Neural cell (in vitro differentiated cells): ENCODE measurements around the gene TUBB4B. TPM values are rescaled to one million over a fixed set of nuclear protein-coding genes. Genes with fewer than 3 reads are reported as not detected.

Experiments used
- H2AFZ ChIP-seq: fragments of 200-600, 300-800 bp; sonication (generic), shearing (Covaris generic); 2 replicates; pipeline ENCODE4 v1.6.0; 2014; ENCODE audit warnings: low read depth, mild to moderate bottlenecking, antibody characterized with exemption, low read length, moderate library complexity
- H3F3A ChIP-seq: fragments of 200-600 bp; shearing (Covaris generic); 2 replicates; pipeline ENCODE4 v1.6.1; 2016; ENCODE audit warnings: mild to moderate bottlenecking, moderate library complexity, mixed read lengths, antibody characterized with exemption, low read length; ENCODE audit not compliant: insufficient read depth, poor library complexity, severe bottlenecking
- H3K27ac ChIP-seq: fragments of 200-600, 300-800 bp; sonication (generic), shearing (Covaris generic); 2 replicates; pipeline ENCODE4 v1.5.1; 2014; ENCODE audit warnings: mild to moderate bottlenecking, low read length, moderate library complexity
- H3K27me3 ChIP-seq: fragments of 300-800, 200-600 bp; sonication (generic), shearing (Covaris generic); 2 replicates; pipeline ENCODE4 v1.6.0; 2014; ENCODE audit warnings: mild to moderate bottlenecking, low read depth, low read length, moderate library complexity; ENCODE audit not compliant: insufficient read depth
- H3K36me3 ChIP-seq: fragments of 300-800, 200-600 bp; sonication (generic), shearing (Covaris generic); 2 replicates; pipeline ENCODE4 v1.5.1; 2014; ENCODE audit warnings: mild to moderate bottlenecking, antibody characterized with exemption, low read length, moderate library complexity; ENCODE audit not compliant: insufficient read depth
- H3K4me2 ChIP-seq: fragments of 300-800, 200-600 bp; sonication (generic), shearing (Covaris generic); 2 replicates; pipeline ENCODE4 v1.6.0; 2014; ENCODE audit warnings: mild to moderate bottlenecking, low read length
- H3K4me3 ChIP-seq: fragments of 300-800, 200-600 bp; sonication (generic), shearing (Covaris generic); 2 replicates; pipeline ENCODE4 v1.5.1; 2014; ENCODE audit warnings: mild to moderate bottlenecking, low read length, moderate library complexity
- H3K79me2 ChIP-seq: fragments of 200-600 bp; shearing (Covaris generic); replicated peaks from 2 replicates; pipeline ENCODE4 v1.6.0; 2014; ENCODE audit warnings: mild to moderate bottlenecking, low read length, moderate library complexity; ENCODE audit not compliant: insufficient read depth
- H3K9ac ChIP-seq: fragments of 300-800, 200-600 bp; sonication (generic), shearing (Covaris generic); 2 replicates; pipeline ENCODE4 v1.6.1; 2016; ENCODE audit warnings: mild to moderate bottlenecking, low read length, mixed read lengths
- H3K9me2 ChIP-seq: fragments of 200-600 bp; shearing (Covaris generic); 2 replicates; pipeline ENCODE4 v1.6.1; 2016; ENCODE audit warnings: mild to moderate bottlenecking, low read length, mixed read lengths; ENCODE audit not compliant: insufficient read depth
- H3K9me3 ChIP-seq: fragments of 200-600, 300-800 bp; sonication (generic), shearing (Covaris generic); 2 replicates; pipeline ENCODE4 v1.6.1; 2016; ENCODE audit warnings: mild to moderate bottlenecking, mixed run types, low read length, moderate library complexity, mixed read lengths
- H4K20me1 ChIP-seq: fragments of 200-600 bp; shearing (Covaris generic); 2 replicates; pipeline ENCODE4 v1.6.1; 2016; ENCODE audit warnings: mild to moderate bottlenecking, mixed run types; ENCODE audit not compliant: insufficient read depth
- CTCF ChIP-seq: fragments of 450-650 bp; IDR thresholded peaks from 2 replicates; pipeline ENCODE4 v1.5.1; 2014; ENCODE audit warnings: antibody characterized with exemption, mild to moderate bottlenecking, moderate library complexity; ENCODE audit not compliant: poor library complexity, severe bottlenecking
- EP300 ChIP-seq: fragments of 450-650 bp; conservative IDR thresholded peaks from 2 replicates; pipeline ENCODE4 v1.6.1; 2014; ENCODE audit warnings: antibody characterized with exemption, mild to moderate bottlenecking, moderate library complexity; ENCODE audit not compliant: poor library complexity, severe bottlenecking
- EZH2 ChIP-seq: fragments of 200-600, 300-800 bp; shearing (Covaris generic), sonication (generic); IDR thresholded peaks from 2 replicates; pipeline ENCODE4 v1.6.1; 2014; ENCODE audit warnings: antibody characterized with exemption, low read length, borderline replicate concordance, mild to moderate bottlenecking; ENCODE audit not compliant: insufficient read depth, poor library complexity, severe bottlenecking
- MXI1 ChIP-seq: fragments of 450-650 bp; conservative IDR thresholded peaks from 2 replicates; pipeline ENCODE4 v1.6.1; 2014; ENCODE audit warnings: antibody characterized with exemption, mild to moderate bottlenecking; ENCODE audit not compliant: poor library complexity, severe bottlenecking
- POLR2AphosphoS5 ChIP-seq: IDR thresholded peaks from 2 replicates; pipeline ENCODE4 v1.6.1; 2012
- RAD21 ChIP-seq: fragments of 450-650 bp; conservative IDR thresholded peaks from 2 replicates; pipeline ENCODE4 v1.6.1; 2014; ENCODE audit warnings: antibody characterized with exemption, mild to moderate bottlenecking, moderate library complexity
- REST ChIP-seq: IDR thresholded peaks from 2 replicates; pipeline ENCODE4 v1.6.1; 2012; ENCODE audit warnings: borderline replicate concordance
- SMC3 ChIP-seq: fragments of 450-650 bp; conservative IDR thresholded peaks from 2 replicates; pipeline ENCODE4 v1.6.1; 2014; ENCODE audit warnings: antibody characterized with exemption, mild to moderate bottlenecking, moderate library complexity; ENCODE audit not compliant: poor library complexity
- TAF1 ChIP-seq: IDR thresholded peaks from 2 replicates; pipeline ENCODE4 v1.6.1; 2012; ENCODE audit warnings: low read depth
- polyA plus RNA-seq: library from polyadenylated mRNA; depleted of rRNA; stranded (reverse); fragments of >200 nt; gene quantifications from 2 replicates; pipeline ENCODE4 v1.2.3, GENCODE V29; 2014

Gene TUBB4B
- polyA plus RNA-seq, 1 donor from 2014 or later, result 60.3 TPM

- Histone ChIP-seq H3K27ac (no peak overlapping the region), H3K9ac (no peak overlapping the region), H3K27me3 (no peaks in the 10 kb centered on the region), H2AFZ (no peak overlapping the region), H3F3A (no peaks in the 10 kb centered on the region), H3K36me3 (no peaks in the 10 kb centered on the region), H3K9me2 (no peaks in the 10 kb centered on the region), H3K4me3 (no peak overlapping the region), H3K4me2 (no peak overlapping the region), H3K9me3 (no peaks in the 10 kb centered on the region), H3K79me2 (peaks cover 10% of the 10 kb centered on the region), H4K20me1 (no peaks in the 10 kb centered on the region)
- TF ChIP-seq REST (no peak), TAF1 (no peak), POLR2AphosphoS5 (no peak), RAD21 (no peak), EP300 (no peak), SMC3 (no peak), EZH2 (no peak), MXI1 (no peak), CTCF (no peak)
These were observed 10.6 kb downstream of the TUBB4B start for GRCh38 chr9:137251490-137252268.

- Histone ChIP-seq H3K27ac (no peak overlapping the region), H3K27me3 (no peaks in the 10 kb centered on the region), H3F3A (no peaks in the 10 kb centered on the region), H3K79me2 (peaks cover 10% of the 10 kb centered on the region), H3K4me2 (no peak overlapping the region), H3K9me2 (no peaks in the 10 kb centered on the region), H3K9ac (no peak overlapping the region), H3K36me3 (no peaks in the 10 kb centered on the region), H3K9me3 (no peaks in the 10 kb centered on the region), H3K4me3 (no peak overlapping the region), H2AFZ (no peak overlapping the region), H4K20me1 (no peaks in the 10 kb centered on the region)
- TF ChIP-seq POLR2AphosphoS5 (no peak), SMC3 (no peak), TAF1 (no peak), EZH2 (no peak)
These were observed 11.7 kb downstream of the TUBB4B start for GRCh38 chr9:137252555-137253506.
